Kidney (tissue), 14 donors: ENCODE data around the gene TUBAL3. TPM values are rescaled to one million over a fixed set of nuclear protein-coding genes. Genes with fewer than 3 reads are reported as not detected.

Source experiments
- DNase-seq, 5 donors: peaks; one replicate each; pipeline ENCODE4 v3.0.0-alpha.2; 2013 to 2020
- FAIRE-seq: peaks from 2 replicates; lab custom pipeline; 2012; peaks lifted over from hg19 to GRCh38; lab: Jason Lieb, UNC
- H3K27ac ChIP-seq, 2 donors: one replicate each; pipeline ENCODE4 v1.7.0; 2013; ENCODE audit warnings: low read depth in 2 of 2, low read length in 2 of 2, inconsistent platforms in 1 of 2
- H3K27me3 ChIP-seq: one replicate; pipeline ENCODE4 v1.7.1; 2013; ENCODE audit warnings: low read length, inconsistent platforms; ENCODE audit not compliant: control insufficient read depth, insufficient read depth
- H3K36me3 ChIP-seq, 3 donors: one replicate each; pipeline versions ENCODE4 v1.7.0 to v1.7.1; 2013; ENCODE audit warnings: low read length in 3 of 3, control low read depth in 1 of 3, inconsistent platforms in 1 of 3; ENCODE audit not compliant: insufficient read depth in 3 of 3, control insufficient read depth in 2 of 3
- H3K4me1 ChIP-seq, 3 donors: one replicate each; pipeline versions ENCODE4 v1.7.0 to v1.7.1; 2013; ENCODE audit warnings: low read length in 3 of 3, inconsistent platforms in 1 of 3, low read depth in 1 of 3; ENCODE audit not compliant: control insufficient read depth in 2 of 3, insufficient read depth in 2 of 3
- H3K4me3 ChIP-seq, 3 donors: one replicate each; pipeline versions ENCODE4 v1.7.0 to v1.8.1; 2013; ENCODE audit warnings: low read length in 3 of 3, control low read depth in 1 of 3, inconsistent platforms in 1 of 3
- H3K9ac ChIP-seq, 3 donors: one replicate each; pipeline versions ENCODE4 v1.7.0 to v1.7.1; 2013; ENCODE audit warnings: low read length in 3 of 3, control low read depth in 1 of 3, inconsistent platforms in 1 of 3
- H3K9me3 ChIP-seq, 3 donors: one replicate each; pipeline versions ENCODE4 v1.7.0 to v1.7.1; 2013; ENCODE audit warnings: low read length in 3 of 3, control low read depth in 1 of 3, inconsistent platforms in 1 of 3; ENCODE audit not compliant: control insufficient read depth in 2 of 3, insufficient read depth in 1 of 3
- CTCF ChIP-seq: IDR thresholded peaks from 3 replicates; pipeline ENCODE4 v1.5.1; 2012; ENCODE audit warnings: mild to moderate bottlenecking, moderate library complexity, borderline replicate concordance; ENCODE audit not compliant: insufficient read depth; ENCODE audit errors: extremely low read depth
- intact Hi-C: fragments of 100-400 bp; cut with DNase I; formaldehyde crosslinking; loops from one replicate; pipeline ENCODE4 v1.11.1; 2022
- polyA plus RNA-seq: library from polyadenylated mRNA; stranded (reverse); fragments of 350-450 nt; fragmentation: Illumina TruSeq; extraction: RNeasy Lipid Tissue Mini Kit (QIAGEN cat#74804); gene quantifications from one replicate; pipeline ENCODE4 v1.2.3, GENCODE V29; 2014; ENCODE audit warnings: low read depth, low replicate concordance; ENCODE audit not compliant: insufficient read depth
- total RNA-seq: library from RNA; stranded (reverse); fragmentation: NEBNext Ultra II Directional; extraction: Animal tissue kit (Norgen Biotek cat#: 25700); gene quantifications from one replicate; pipeline ENCODE4 v1.2.1, GENCODE V29; 2021
- donor health status: control.
- donor health status: control.
- donor health status: control.
- donor health status: control.
- donor health status: control.
- donor health status: DM: yes; HTN: yes; CAD: no.
- donor health status: Normal renal cell carcinoma (clear cell type).

Gene TUBAL3
- total and polyA plus RNA-seq, 2 donors from 2014 or later = 0.44 to 10.8 TPM

GRCh38 chr10:5418584-5418983 is 14.0 kb upstream of the TUBAL3 start:
- H3K9me3 ChIP-seq = peaks cover 0 to 10% (median 0%) of the 10 kb centered on the region in 3 donors
- H3K36me3 ChIP-seq = no peaks in the 10 kb centered on the region
- H3K4me1 ChIP-seq = no peaks in the 10 kb centered on the region
- no peaks in the 10 kb centered on the region for H3K27me3 ChIP-seq
- H3K9ac ChIP-seq = no peak overlapping the region
- no peak for FAIRE-seq
- H3K27ac ChIP-seq = no peak overlapping the region
- DNase-seq = no peak
- no peak for TF ChIP-seq CTCF
- no peak overlapping the region for H3K4me3 ChIP-seq
- intact Hi-C loops = no loop called here

- H3K4me3 ChIP-seq = no peak overlapping the region
- DNase-seq = peak in 1 of 5 donors; percentile 19
- H3K27me3 ChIP-seq = no peaks in the 10 kb centered on the region
- H3K9ac ChIP-seq = no peak overlapping the region
- no peak for FAIRE-seq
- TF ChIP-seq CTCF = no peak
- peaks cover 0 to 4% (median 0%) of the 10 kb centered on the region in 3 donors for H3K4me1 ChIP-seq
- intact Hi-C loops = no loop called here
- no peak overlapping the region for H3K27ac ChIP-seq
- H3K9me3 ChIP-seq = peaks cover 0 to 10% (median 0%) of the 10 kb centered on the region in 3 donors
- H3K36me3 ChIP-seq = no peaks in the 10 kb centered on the region
These were observed 12.4 kb upstream of the TUBAL3 start for GRCh38 chr10:5416981-5417380.

GRCh38 chr10:5413012-5413938 is 8.6 kb upstream of the TUBAL3 start:
- Histone ChIP-seq H3K27ac (no peak overlapping the region), H3K36me3 (no peaks in the 10 kb centered on the region), H3K9me3 (peaks cover 0 to 1% (median 0%) of the 10 kb centered on the region in 3 donors), H3K27me3 (no peaks in the 10 kb centered on the region), H3K4me3 (peak overlapping the region; percentile 55 to 80 (median 75)), H3K4me1 (peaks cover 0 to 5% (median 0%) of the 10 kb centered on the region in 3 donors), H3K9ac (peak overlapping the region in 1 of 3 donors; percentile 17)
- no peak for FAIRE-seq
- DNase-seq = peak in 3 of 5 donors; percentile 33 to 53 (median 39)
- TF ChIP-seq CTCF = no peak
- intact Hi-C loops = no loop called here
